HG02970 (cell line): Measurements from ENCODE around the gene TSPEAR.
"Not testable (repeated sequence)": the region's sequence is repeated elsewhere in the genome, so short reads cannot be mapped to it uniquely, and the experiment has no call there.

Experiments
- ATAC-seq: cut with Tn5 transposase; IDR thresholded peaks from one replicate; pipeline ENCODE4 v1.9.1; 2021; ENCODE audit warnings: mild to moderate bottlenecking, moderate library complexity, moderate number of reproducible peaks; ENCODE audit not compliant: unreplicated experiment, low FRiP score

Gene TSPEAR

GRCh38 chr21:44614161-44614631, 97.2 kb downstream of the TSPEAR start:
- ATAC-seq, result no peak

GRCh38 chr21:44613386-44614155, 97.8 kb downstream of the TSPEAR start:
- no peak for ATAC-seq

- ATAC-seq, result no peak
These were observed 98.6 kb downstream of the TSPEAR start for GRCh38 chr21:44612669-44613229.

GRCh38 chr21:44612029-44612486, 99.3 kb downstream of the TSPEAR start, which contains the start of gene KRTAP10-8:
Gene KRTAP10-8, plus strand, starts transcription at chr21:44612079. Its CDS starts 22 bp downstream, at chr21:44612101.
- ATAC-seq, result no peak

- ATAC-seq, result no peak
These were observed 99.8 kb downstream of the TSPEAR start for GRCh38 chr21:44611551-44611950.

GRCh38 chr21:44610157-44610843, 101.1 kb downstream of the TSPEAR start:
- not testable (repeated sequence) for ATAC-seq

- no peak for ATAC-seq
These were observed 102.2 kb downstream of the TSPEAR start for GRCh38 chr21:44609193-44609592.

- ATAC-seq, result no peak
These were observed 104.9 kb downstream of the TSPEAR start for GRCh38 chr21:44606495-44606894.

- ATAC-seq, result no peak
These were observed 107.5 kb downstream of the TSPEAR start for GRCh38 chr21:44603911-44604310.

- ATAC-seq, result no peak
These were observed 108.1 kb downstream of the TSPEAR start for GRCh38 chr21:44603109-44603875.

- ATAC-seq, result no peak
These were observed 108.9 kb downstream of the TSPEAR start for GRCh38 chr21:44602463-44602850.

GRCh38 chr21:44601596-44602462, 109.5 kb downstream of the TSPEAR start:
- ATAC-seq, result no peak

- not testable (repeated sequence) for ATAC-seq
These were observed 110.3 kb downstream of the TSPEAR start for GRCh38 chr21:44601091-44601490.

- not testable (repeated sequence) for ATAC-seq
These were observed 111.0 kb downstream of the TSPEAR start, which contains the start of gene KRTAP10-7 for GRCh38 chr21:44600118-44600978. Gene KRTAP10-7, plus strand, starts transcription at chr21:44600597. Its CDS starts 25 bp downstream, at chr21:44600622.

GRCh38 chr21:44599264-44600029, 111.9 kb downstream of the TSPEAR start:
- ATAC-seq, result no peak

GRCh38 chr21:44598061-44598460, 113.3 kb downstream of the TSPEAR start:
- ATAC-seq, result no peak

GRCh38 chr21:44596068-44596725, 115.2 kb downstream of the TSPEAR start:
- no peak for ATAC-seq
